HG03280 (cell line): ENCODE data around the gene IL2RG.

Source experiments
- ATAC-seq: cut with Tn5 transposase; IDR thresholded peaks from one replicate; pipeline ENCODE4 v1.9.1; 2021; ENCODE audit warnings: mild to moderate bottlenecking, moderate library complexity; ENCODE audit not compliant: unreplicated experiment

IL2RG gene

DNA sequence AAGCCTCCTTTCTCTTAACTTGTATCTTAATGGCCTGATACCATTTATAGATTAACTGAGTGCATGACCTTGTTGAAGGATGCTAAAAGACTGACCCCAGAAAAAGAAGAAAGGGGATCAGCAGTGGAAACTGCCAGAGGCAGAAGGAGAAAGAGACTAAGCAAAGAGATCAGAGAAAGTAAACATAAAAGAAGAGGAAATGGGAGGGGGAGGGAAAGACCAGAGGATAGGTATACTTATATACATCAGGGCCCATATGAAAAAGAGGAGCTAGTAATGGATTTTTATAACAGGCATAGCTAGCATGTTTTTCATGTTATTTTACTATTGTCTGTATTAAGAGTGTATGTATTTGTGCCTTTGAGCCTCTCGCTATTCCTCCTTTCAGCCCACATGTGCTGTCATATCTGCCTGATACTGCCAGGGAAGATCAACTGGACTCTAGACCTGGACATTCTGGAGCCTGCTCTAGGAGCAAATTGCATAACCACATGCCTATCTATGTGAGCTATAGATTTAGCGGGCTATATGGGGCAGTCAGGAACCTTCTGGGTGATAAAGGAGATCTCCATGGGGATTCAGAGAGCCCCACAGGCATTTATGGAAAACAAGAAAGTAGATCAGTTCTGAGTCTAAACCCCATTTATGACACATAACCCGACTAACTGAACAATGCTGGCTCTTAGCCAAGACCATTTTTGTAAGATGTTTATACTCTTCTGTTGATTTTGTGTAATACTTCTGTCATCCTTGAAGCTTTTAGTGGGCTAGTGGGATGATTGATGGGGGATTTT is 29.9 kb downstream of the IL2RG start:
- ATAC-seq = no peak

DNA sequence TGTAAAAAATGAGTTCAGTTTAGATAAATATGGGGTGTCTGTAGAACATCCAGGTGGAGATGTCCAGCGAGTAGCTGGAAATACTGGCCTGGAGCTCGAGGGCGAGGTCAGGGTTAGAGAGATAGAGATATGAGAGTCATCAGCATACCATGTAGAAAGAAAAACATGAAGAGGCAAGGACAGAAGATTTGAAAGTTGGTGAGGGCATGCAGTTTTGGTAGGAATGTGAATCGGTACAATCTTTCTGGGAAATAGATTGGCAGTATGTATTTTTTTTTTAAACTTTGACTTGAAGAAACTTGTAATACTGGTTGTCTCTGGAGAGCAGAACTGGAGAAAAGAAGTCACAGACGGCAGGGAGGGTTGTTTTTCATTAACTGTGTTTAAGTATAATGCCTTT is 40.8 kb downstream of the IL2RG start:
- ATAC-seq = no peak

DNA sequence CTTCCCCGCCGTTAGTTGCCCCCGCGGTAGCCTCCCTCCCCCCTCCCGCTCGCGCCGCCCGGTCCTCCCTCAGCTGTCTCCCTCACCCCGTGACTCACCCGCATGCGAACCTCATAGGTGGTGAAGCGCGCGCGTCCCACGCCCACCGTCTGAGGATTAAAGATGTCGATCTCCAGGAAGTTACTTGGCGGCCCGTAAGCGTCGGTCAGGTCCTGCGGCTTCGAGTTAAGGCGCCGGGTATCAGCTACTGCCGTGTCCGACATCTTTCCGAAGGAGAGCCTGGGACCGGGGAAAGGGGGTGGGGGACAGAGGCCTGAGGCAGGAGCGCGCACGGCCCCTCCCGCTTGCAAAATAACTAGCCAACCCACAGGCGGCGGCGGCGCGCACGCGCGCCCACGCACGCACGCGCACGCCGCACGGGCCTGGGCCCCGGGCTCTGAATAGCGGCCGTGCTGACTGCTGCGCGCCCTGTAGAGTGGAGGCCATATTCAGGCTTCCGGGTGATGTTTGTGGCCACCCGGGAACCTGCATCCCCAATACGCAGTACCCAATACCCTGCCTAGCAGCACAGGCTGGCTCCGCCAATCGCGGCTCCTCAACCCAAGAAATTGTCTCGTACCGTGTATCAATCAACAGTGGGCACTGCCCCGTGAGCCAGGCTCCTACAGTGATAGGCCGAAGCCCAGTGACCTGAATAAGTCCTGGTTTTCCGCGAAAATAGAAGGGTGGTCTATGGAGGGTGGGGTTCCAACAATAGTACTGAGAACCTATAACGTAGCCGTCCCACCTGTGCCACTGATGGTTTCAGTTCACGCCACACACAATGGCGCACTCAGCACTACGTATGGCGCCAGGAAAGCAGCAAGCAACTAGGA is 43.1 kb downstream of the IL2RG start, which contains the start of gene SNX12:
Gene SNX12 (minus strand): TSS at position 291 of the 875 bp plus-strand sequence. CDS start 28 bp downstream, at position 263.
- peak; percentile 94 for ATAC-seq

DNA sequence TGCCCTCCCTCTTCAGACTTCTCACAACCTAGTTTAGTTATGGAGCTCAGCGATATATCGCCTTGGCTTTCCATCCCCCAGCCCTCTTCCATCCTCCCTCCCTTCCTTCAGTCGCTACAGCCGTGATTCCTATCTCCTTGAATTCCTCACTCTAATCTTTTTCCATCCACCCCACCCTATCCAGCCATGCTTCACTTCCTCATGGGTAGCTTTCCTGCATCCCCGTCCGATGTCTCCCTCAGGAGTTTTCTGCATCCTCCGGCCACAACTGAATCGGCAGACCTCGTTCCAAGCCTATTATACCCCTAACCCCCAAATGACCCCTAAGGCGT is 43.7 kb downstream of the IL2RG start:
- no peak for ATAC-seq

DNA sequence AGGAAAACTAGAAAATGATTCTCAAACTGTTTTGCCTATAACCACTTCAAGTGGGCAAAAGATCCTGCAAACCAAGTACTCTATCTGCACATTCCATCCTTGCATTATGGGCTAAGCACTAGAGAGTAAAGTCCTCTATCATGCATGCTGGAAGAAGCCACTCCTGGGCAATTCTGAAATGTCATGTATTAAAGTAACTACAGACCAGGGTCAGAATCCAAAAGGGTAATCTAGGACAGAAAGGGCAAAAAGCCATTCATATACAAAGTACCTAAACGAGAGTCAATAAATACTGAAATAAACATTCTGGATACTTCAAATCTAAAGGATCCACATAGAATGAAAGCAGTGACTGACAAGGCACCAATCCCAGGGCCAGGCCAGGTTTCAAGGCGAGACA is 44.3 kb downstream of the IL2RG start:
- no peak for ATAC-seq

DNA sequence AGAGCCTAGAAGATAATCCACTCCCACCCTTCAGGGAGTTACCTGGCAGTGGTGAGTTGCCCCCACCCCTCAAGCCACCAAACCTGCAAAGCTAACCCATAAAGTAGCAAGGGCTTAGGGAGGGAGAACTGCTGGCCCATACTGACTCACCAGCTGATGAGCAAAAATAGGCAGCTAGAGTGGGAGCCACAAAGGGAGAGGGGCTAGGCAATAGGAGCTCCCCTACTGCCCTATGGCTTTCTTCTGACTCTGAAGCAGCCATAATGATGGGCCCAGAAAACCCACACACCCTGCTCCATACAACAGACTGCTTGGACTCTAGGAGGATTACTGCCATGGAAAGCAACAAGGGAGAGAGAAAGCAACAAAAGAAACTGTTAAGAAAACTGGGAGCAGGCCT is 51.2 kb downstream of the IL2RG start:
- no peak for ATAC-seq

DNA sequence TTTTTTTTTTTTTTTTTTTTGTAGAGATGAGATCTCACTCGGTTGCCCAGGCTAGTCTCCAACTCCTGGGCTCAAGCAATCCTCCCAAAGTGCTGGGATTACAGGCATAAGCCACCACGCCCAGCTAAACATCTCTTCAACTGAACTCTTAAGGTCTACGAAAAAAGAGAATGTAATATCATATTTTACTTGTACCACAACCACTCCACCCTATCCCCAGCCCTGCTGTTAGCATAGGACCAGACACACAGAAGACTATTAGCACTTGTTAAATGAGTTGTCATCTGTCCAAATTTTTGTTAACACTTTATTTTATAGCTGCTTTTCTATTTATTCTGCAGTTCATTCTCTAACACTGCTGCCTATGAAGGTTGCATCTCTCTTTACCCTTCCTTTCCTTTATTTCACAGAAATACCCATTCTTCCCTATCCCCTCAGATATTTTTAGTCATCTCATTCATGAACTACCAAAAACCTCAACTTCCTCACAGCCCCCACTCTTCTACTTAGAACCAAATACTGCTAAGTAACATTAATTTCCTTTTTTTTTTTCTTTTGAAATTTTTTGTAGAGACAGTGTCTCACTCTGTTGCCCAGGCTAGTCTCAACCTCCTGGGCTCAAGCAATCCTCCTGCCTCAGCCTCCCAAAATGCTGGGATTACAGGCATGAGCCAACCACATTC is 53.4 kb downstream of the IL2RG start:
- no peak for ATAC-seq
